ENCODE results near the gene NDFIP2. TPM values are rescaled to one million over a fixed set of nuclear protein-coding genes. Genes with fewer than 3 reads are reported as not detected.
A peak's percentile ranks its signal among the peaks of the same experiment; 100 is the strongest.

The NDFIP2 gene
- total RNA-seq, 1 donor from 2014 or later = 40.0 TPM

- Mint-ChIP-seq H3K27ac (no peak overlapping the region), H3K27me3 (ENCODE audit: low read depth) (no peaks in the 10 kb centered on the region), H3K36me3 (peaks cover 12% of the 10 kb centered on the region), H3K4me1 (peaks cover 6% of the 10 kb centered on the region), H3K9me3 (no peaks in the 10 kb centered on the region), H3K4me3 (no peak overlapping the region)
- TF ChIP-seq, protein P1, sequence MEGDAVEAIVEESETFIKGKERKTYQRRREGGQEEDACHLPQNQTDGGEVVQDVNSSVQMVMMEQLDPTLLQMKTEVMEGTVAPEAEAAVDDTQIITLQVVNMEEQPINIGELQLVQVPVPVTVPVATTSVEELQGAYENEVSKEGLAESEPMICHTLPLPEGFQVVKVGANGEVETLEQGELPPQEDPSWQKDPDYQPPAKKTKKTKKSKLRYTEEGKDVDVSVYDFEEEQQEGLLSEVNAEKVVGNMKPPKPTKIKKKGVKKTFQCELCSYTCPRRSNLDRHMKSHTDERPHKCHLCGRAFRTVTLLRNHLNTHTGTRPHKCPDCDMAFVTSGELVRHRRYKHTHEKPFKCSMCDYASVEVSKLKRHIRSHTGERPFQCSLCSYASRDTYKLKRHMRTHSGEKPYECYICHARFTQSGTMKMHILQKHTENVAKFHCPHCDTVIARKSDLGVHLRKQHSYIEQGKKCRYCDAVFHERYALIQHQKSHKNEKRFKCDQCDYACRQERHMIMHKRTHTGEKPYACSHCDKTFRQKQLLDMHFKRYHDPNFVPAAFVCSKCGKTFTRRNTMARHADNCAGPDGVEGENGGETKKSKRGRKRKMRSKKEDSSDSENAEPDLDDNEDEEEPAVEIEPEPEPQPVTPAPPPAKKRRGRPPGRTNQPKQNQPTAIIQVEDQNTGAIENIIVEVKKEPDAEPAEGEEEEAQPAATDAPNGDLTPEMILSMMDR (IDR thresholded peaks at IDR 0.05; ENCODE audit: unreplicated experiment) = no peak
- DNase-seq (ENCODE audit: low spot score in 2 of 2, unreplicated experiment in 2 of 2) = no peak
Measured at GRCh38 chr13:79538757-79539156, 57.8 kb downstream of the NDFIP2 start.

DNA sequence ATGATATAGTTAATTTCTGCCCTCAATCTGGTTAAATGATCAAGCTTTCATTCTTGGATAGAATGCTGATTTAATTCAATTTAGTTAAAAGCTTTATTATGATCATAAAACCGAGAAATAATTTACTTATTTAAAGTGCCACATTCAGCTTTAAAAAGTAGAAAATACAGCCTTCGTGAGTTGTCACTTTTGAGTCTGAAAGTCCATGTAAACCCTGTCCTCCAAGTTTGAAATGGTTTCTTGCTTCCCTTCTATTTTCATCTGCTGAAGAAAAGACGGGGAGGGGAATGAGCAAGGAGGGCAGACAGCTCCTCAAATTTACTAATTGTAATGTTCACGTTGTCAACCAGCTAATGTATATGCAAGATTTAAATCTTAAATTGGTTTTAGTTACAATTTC is 59.5 kb downstream of the NDFIP2 start:
- Mint-ChIP-seq H3K36me3 (peaks cover 9% of the 10 kb centered on the region), H3K4me3 (no peak overlapping the region), H3K27me3 (ENCODE audit: low read depth) (no peaks in the 10 kb centered on the region), H3K4me1 (peaks cover 4% of the 10 kb centered on the region), H3K9me3 (no peaks in the 10 kb centered on the region), H3K27ac (no peak overlapping the region)
- TF ChIP-seq, protein P1 (IDR thresholded peaks at IDR 0.05; ENCODE audit: unreplicated experiment) = no peak
- no peak for DNase-seq (ENCODE audit: low spot score in 2 of 2, unreplicated experiment in 2 of 2)

- H3K4me1 Mint-ChIP-seq = peaks cover 4% of the 10 kb centered on the region
- no peak for DNase-seq (ENCODE audit: low spot score in 2 of 2, unreplicated experiment in 2 of 2)
Measured at GRCh38 chr13:79541426-79542049, 60.6 kb downstream of the NDFIP2 start.

DNA sequence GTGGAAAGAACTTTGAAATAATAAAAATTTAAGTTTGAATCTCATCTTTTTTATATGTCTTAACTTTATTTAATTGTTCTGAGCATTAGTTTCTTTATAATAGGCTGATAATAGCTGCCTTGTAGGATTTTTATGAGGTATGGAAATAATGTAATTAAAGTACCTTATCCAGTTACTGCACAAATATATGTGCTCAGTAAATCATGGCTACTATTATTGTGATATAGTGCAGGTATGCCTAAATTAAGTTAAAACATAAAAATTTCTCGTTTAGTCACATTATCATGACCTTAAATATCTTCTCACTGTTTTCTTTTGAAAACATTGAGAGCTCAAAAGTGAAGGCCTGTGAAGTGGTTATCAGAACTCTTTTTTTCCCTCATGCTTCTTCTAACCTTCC is 62.9 kb downstream of the NDFIP2 start:
- DNase-seq (ENCODE audit: low spot score in 2 of 2, unreplicated experiment in 2 of 2) = no peak
- Mint-ChIP-seq H3K27ac (peak overlapping the region; percentile 41), H3K4me3 (no peak overlapping the region), H3K36me3 (no peaks in the 10 kb centered on the region), H3K27me3 (ENCODE audit: low read depth) (no peaks in the 10 kb centered on the region), H3K4me1 (peaks cover 5% of the 10 kb centered on the region), H3K9me3 (no peaks in the 10 kb centered on the region)
- TF ChIP-seq, protein P1 (IDR thresholded peaks at IDR 0.05; ENCODE audit: unreplicated experiment) = no peak

More at GRCh38 chr13:79541426-79542049, 60.6 kb downstream of the NDFIP2 start:
- no peaks in the 10 kb centered on the region for H3K9me3 Mint-ChIP-seq
- H3K27me3 Mint-ChIP-seq (ENCODE audit: low read depth) = no peaks in the 10 kb centered on the region
- no peak overlapping the region for H3K27ac Mint-ChIP-seq
- TF ChIP-seq, protein P1 (IDR thresholded peaks at IDR 0.05; ENCODE audit: unreplicated experiment) = peak; percentile 97
- H3K36me3 Mint-ChIP-seq = peaks cover 9% of the 10 kb centered on the region
- H3K4me3 Mint-ChIP-seq = no peak overlapping the region

- H3K9me3 Mint-ChIP-seq = no peaks in the 10 kb centered on the region
- no peak overlapping the region for H3K27ac Mint-ChIP-seq
- no peak for DNase-seq (ENCODE audit: low spot score in 2 of 2, unreplicated experiment in 2 of 2)
- H3K4me1 Mint-ChIP-seq = peaks cover 20% of the 10 kb centered on the region
- H3K4me3 Mint-ChIP-seq = no peak overlapping the region
- peaks cover 5% of the 10 kb centered on the region for H3K36me3 Mint-ChIP-seq
- TF ChIP-seq, protein P1 (IDR thresholded peaks at IDR 0.05; ENCODE audit: unreplicated experiment) = no peak
- H3K27me3 Mint-ChIP-seq (ENCODE audit: low read depth) = no peaks in the 10 kb centered on the region
Measured at GRCh38 chr13:79547211-79548195, 66.5 kb downstream of the NDFIP2 start.

Measured in mesothelial cell of epicardium (in vitro differentiated cells).